Fibroblast of mammary gland (primary cell): ENCODE data around the gene SPTAN1.

ENCODE experiments used
- DNase-seq: peaks from one replicate; pipeline ENCODE4 v3.0.0-alpha.2; 2010; ENCODE audit warnings: low read depth
- H3K4me3 ChIP-seq: 2 replicates; pipeline ENCODE4 v1.5.1; 2011; ENCODE audit warnings: low read depth, mild to moderate bottlenecking, low read length, moderate library complexity; ENCODE audit not compliant: control insufficient read depth
- TF ChIP-seq, protein P1 (sequence below): conservative IDR thresholded peaks from 2 replicates; pipeline ENCODE4 v1.5.1; 2011; ENCODE audit warnings: low read depth, low read length, inconsistent platforms; ENCODE audit not compliant: control insufficient read depth, insufficient read depth

SPTAN1 gene

DNA sequence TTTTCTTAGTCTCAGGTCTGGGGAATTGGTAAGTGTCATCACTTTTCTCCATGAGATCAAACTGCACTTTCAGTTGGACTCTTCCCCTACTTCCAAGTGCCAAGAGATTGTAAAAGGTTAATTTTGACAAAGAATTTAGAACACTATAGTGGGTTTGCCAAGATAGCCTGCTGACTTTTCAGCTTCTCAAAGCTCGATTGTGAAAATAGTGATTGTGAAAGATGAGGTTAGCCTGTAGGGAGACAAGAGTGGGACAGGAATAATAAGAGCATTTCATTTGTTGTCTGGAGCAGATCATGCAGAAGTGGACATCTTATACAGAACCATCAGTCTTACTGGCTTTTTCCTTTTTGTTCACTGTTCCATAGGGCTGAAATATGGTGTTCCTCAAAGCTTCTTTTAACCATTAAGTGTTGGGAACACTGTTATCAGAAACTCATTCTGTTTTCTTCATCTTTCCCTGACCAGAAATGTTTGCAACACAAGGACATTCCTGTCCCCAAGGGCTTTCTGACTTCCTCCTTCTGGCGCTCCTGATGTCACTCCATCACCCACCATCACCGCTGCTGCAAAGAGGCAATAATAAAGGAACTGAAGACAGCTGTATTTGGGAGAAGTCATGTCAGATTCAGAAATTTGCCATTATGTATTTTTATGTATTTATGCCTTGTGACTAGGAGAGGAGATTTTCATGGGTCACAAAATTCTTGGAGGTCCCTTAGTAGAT lies 11.6 kb upstream of the SPTAN1 start:
- TF ChIP-seq, protein P1, sequence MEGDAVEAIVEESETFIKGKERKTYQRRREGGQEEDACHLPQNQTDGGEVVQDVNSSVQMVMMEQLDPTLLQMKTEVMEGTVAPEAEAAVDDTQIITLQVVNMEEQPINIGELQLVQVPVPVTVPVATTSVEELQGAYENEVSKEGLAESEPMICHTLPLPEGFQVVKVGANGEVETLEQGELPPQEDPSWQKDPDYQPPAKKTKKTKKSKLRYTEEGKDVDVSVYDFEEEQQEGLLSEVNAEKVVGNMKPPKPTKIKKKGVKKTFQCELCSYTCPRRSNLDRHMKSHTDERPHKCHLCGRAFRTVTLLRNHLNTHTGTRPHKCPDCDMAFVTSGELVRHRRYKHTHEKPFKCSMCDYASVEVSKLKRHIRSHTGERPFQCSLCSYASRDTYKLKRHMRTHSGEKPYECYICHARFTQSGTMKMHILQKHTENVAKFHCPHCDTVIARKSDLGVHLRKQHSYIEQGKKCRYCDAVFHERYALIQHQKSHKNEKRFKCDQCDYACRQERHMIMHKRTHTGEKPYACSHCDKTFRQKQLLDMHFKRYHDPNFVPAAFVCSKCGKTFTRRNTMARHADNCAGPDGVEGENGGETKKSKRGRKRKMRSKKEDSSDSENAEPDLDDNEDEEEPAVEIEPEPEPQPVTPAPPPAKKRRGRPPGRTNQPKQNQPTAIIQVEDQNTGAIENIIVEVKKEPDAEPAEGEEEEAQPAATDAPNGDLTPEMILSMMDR = no peak
- DNase-seq = no peak
- H3K4me3 ChIP-seq = no peak overlapping the region

GRCh38 chr9:128546504-128546903 lies 5.9 kb upstream of the SPTAN1 start:
- H3K4me3 ChIP-seq = no peak overlapping the region
- DNase-seq = no peak
- TF ChIP-seq, protein P1 = no peak

DNA sequence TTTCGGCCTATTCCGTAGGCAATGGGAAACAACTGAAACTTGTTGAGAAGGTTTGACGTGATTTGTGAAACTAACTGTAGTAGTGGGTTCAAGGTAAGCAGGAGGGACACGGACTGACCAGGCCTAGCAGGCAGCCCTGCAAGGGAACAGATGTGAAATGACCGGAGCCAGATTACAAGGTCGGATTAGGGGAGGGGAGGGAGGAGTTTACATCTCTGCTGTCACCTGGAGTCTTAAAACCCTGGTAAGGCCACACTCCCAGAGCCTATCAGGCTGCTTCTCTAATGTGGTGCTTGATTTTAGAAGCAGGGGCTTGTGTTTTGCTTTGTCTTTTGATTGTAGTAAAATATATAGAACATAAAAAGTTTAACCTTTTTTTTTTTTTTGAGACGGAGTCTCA lies 3.5 kb upstream of the SPTAN1 start:
- TF ChIP-seq, protein P1 = no peak
- DNase-seq = no peak
- no peak overlapping the region for H3K4me3 ChIP-seq

GRCh38 chr9:128550226-128550625 lies 2.2 kb upstream of the SPTAN1 start:
- TF ChIP-seq, protein P1 = no peak
- DNase-seq = no peak
- H3K4me3 ChIP-seq = no peak overlapping the region

DNA sequence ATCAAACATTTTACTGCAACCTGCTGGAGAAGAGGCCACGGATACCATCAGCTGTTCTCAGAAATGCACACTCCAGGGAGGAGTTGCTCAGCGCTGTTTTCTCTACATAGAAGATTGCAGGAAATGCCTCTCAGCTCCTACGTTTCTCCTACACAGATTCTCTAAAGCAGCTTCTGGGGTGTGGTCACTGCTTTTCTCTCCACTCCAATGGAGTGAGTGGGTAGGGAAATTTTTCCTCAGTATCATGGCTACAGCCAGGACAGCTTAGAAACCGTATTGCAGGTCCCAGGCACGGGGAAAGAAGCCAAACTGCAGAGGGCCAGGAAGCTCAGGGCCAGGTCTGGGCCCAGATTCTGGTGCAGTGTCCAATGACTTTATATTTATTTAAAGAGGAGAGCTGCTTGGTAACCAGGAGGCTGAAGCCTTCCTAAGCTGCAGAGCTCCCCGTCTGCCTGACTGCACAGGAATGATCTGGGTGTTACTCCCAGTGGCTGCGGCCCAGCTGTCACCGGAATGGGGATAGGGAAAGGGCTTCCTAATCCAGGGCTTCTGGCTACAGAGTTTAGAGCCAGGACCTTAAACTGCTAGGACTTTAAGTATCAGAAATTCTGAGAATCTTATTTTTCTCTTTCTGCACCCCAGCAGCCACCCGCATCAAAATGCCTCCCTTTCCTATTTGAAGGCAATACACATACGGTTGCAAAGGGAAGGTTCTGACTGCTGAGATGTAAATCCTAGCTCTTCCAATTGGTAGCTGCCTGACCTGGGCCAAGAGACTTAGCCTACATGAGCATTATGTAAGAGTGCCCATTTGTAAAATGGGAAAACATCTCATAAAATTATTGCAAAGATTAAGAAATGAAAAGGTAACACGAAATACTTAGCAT lies 1.4 kb upstream of the SPTAN1 start:
- DNase-seq = peak; percentile 41
- H3K4me3 ChIP-seq = peak overlapping the region; percentile 54
- TF ChIP-seq, protein P1 = no peak

DNA sequence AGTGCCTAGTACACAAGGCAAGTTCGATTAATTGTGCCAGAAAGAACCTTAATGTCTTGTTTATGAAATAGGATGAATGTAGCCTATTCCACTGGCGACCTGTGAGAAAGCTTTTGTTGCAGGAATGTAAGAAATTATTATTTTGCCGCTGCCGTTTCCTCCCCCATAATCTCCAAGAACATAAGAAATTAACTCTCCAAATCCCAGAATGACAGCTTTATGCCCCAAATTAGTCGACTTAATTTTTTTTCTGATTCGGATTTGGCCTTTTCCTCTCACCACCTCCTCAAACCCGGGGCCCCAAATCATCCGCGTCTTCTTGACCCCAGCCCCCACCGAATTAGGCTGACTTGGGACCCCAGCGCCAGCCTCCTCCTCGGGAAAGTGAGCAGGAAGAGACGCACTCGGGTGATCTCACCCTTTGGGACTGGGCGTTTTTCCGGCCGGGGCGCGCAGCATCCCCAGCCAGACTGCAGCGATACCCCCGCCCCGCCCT lies 682 bp upstream of the SPTAN1 start:
- TF ChIP-seq, protein P1 = no peak
- peak overlapping the region; percentile 54 for H3K4me3 ChIP-seq
- DNase-seq = no peak
